Gastroesophageal sphincter (tissue), 3 donors: ENCODE measurements around the gene WFDC1.

Experiments
- CTCF ChIP-seq, 4 experiments: fragments of 200-600 bp in 2 of 4; fragments of 450-650 bp in 2 of 4; sonication (generic) in 1 of 4; IDR thresholded peaks; one replicate each; pipeline ENCODE4 v1.5.1; 2017 to 2019; ENCODE audit warnings: antibody characterized with exemption in 4 of 4, mild to moderate bottlenecking in 2 of 4, moderate library complexity in 2 of 4
- POLR2A ChIP-seq, 2 donors: fragments of 450-650 bp; IDR thresholded peaks; one replicate each; pipeline ENCODE4 v1.6.1; 2017; ENCODE audit warnings: antibody characterized with exemption in 2 of 2, mild to moderate bottlenecking in 2 of 2, moderate library complexity in 1 of 2
- POLR2AphosphoS5 ChIP-seq: sonication (generic); formaldehyde crosslinking; IDR thresholded peaks from one replicate; pipeline ENCODE4 v1.6.1; 2017; ENCODE audit warnings: antibody characterized with exemption

- no peak for TF ChIP-seq CTCF (IDR thresholded peaks at IDR 0.05)
- TF ChIP-seq POLR2AphosphoS5, result no peak
- TF ChIP-seq POLR2A (IDR thresholded peaks at IDR 0.05), result no peak
Observed at GRCh38 chr16:84283314-84284153, 11.1 kb upstream of the WFDC1 start.
